HepG2 (cell line): ENCODE measurements around the gene P2RX5. TPM values are rescaled to one million over a fixed set of nuclear protein-coding genes. Genes with fewer than 3 reads are reported as not detected.
A peak's percentile ranks its signal among the peaks of the same experiment; 100 is the strongest.

Source experiments
- ELF3 ChIP-seq: IDR thresholded peaks from 2 replicates; pipeline ENCODE4 v1.6.1; 2016; ENCODE audit warnings: missing genetic modification reagents, missing compliant biosample characterization
- EZH2 ChIP-seq: conservative IDR thresholded peaks from 2 replicates; pipeline ENCODE4 v1.6.1; 2012; ENCODE audit warnings: mild to moderate bottlenecking, low read depth, low read length, moderate library complexity
- FOXJ3 ChIP-seq: sonication (generic); formaldehyde crosslinking; IDR thresholded peaks from 2 replicates; pipeline ENCODE4 v1.4.0; 2020; ENCODE audit warnings: missing genetic modification reagents, mild to moderate bottlenecking, borderline replicate concordance
- FOXM1 ChIP-seq: sonication (generic); formaldehyde crosslinking; IDR thresholded peaks from 2 replicates; pipeline ENCODE4 v1.5.0; 2020; ENCODE audit warnings: missing genetic modification reagents
- GATAD2A ChIP-seq: IDR thresholded peaks from 2 replicates; pipeline ENCODE4 v1.6.1; 2016
- HES4 ChIP-seq: sonication (generic); formaldehyde crosslinking; IDR thresholded peaks from 2 replicates; pipeline ENCODE4 v1.9.0; 2021; ENCODE audit warnings: mild to moderate bottlenecking, missing genetic modification reagents, borderline replicate concordance
- KMT2B ChIP-seq: IDR thresholded peaks from 2 replicates; pipeline ENCODE4 v1.6.1; 2016; ENCODE audit warnings: missing genetic modification reagents, missing compliant biosample characterization
- LCORL ChIP-seq, 2 experiments: fragments of 450-650 bp in 1 of 2; sonication (generic) in 1 of 2; formaldehyde crosslinking in 1 of 2; IDR thresholded peaks; 2 replicates each; pipeline versions ENCODE4 v1.5.0 to v1.6.1; 2017 to 2020; ENCODE audit warnings: antibody characterized with exemption in 1 of 2, missing genetic modification reagents in 1 of 2
- MEF2D ChIP-seq: sonication (generic); formaldehyde crosslinking; IDR thresholded peaks from 2 replicates; pipeline ENCODE4 v1.5.1; 2020; ENCODE audit warnings: mild to moderate bottlenecking, missing genetic modification reagents
- MTF1 ChIP-seq: sonication (generic); formaldehyde crosslinking; IDR thresholded peaks from 2 replicates; pipeline ENCODE4 v1.5.0; 2020; ENCODE audit warnings: missing genetic modification reagents
- NR3C1 ChIP-seq: sonication (generic); formaldehyde crosslinking; IDR thresholded peaks from 2 replicates; pipeline ENCODE4 v1.4.0; 2020; ENCODE audit warnings: missing genetic modification reagents
- PHB2 ChIP-seq: fragments of 450-650 bp; IDR thresholded peaks from 2 replicates; pipeline ENCODE4 v1.6.1; 2018; ENCODE audit not compliant: partially characterized antibody
- RARG ChIP-seq: sonication (generic); formaldehyde crosslinking; IDR thresholded peaks from 2 replicates; pipeline ENCODE4 v1.4.0; 2020; ENCODE audit warnings: low read depth, mild to moderate bottlenecking, missing genetic modification reagents
- RFX1 ChIP-seq: fragments of 450-650 bp; IDR thresholded peaks from 2 replicates; pipeline ENCODE4 v1.6.1; 2017
- SAP130 ChIP-seq: IDR thresholded peaks from 2 replicates; pipeline ENCODE4 v1.6.1; 2016; ENCODE audit warnings: low read depth
- ZNF180 ChIP-seq: sonication (generic); formaldehyde crosslinking; IDR thresholded peaks from 2 replicates; pipeline ENCODE4 v1.4.0; 2020; ENCODE audit warnings: low read depth, missing genetic modification reagents, borderline replicate concordance
- ZNF382 ChIP-seq: sonication (generic); formaldehyde crosslinking; IDR thresholded peaks from 2 replicates; pipeline ENCODE4 v1.5.0; 2020; ENCODE audit warnings: missing genetic modification reagents, mild to moderate bottlenecking, borderline replicate concordance
- ZNF605 ChIP-seq: sonication (generic); formaldehyde crosslinking; IDR thresholded peaks from 2 replicates; pipeline ENCODE4 v1.8.0; 2022; ENCODE audit warnings: mild to moderate bottlenecking, missing genetic modification reagents
- ZNF678 ChIP-seq: sonication (generic); formaldehyde crosslinking; IDR thresholded peaks from 2 replicates; pipeline ENCODE4 v1.4.0; 2020; ENCODE audit warnings: mild to moderate bottlenecking, missing genetic modification reagents
- ZNF780A ChIP-seq: sonication (generic); formaldehyde crosslinking; IDR thresholded peaks from 2 replicates; pipeline ENCODE4 v1.8.0; 2022; ENCODE audit warnings: mild to moderate bottlenecking, missing genetic modification reagents, moderate library complexity
- polyA plus RNA-seq, 8 experiments: library from polyadenylated mRNA; depleted of rRNA in 3 of 8; stranded (reverse) in 7 of 8; unstranded in 1 of 8; fragments of >200 nt; fragmentation: Illumina TruSeq in 4 of 8; extraction: Trizol in 4 of 8; gene quantifications; 2 replicates each; pipeline versions ENCODE4 v1.2.1 to v1.2.3, GENCODE V29; 2011 to 2016; ENCODE audit warnings: low read depth in 4 of 8, missing spikeins in 1 of 8, mixed read lengths in 1 of 8; ENCODE audit not compliant: insufficient read depth in 1 of 8
- total RNA-seq, 5 experiments: library from RNA; depleted of rRNA; stranded (reverse); fragments of >200 nt; fragmentation: Illumina TruSeq; extraction: Trizol; gene quantifications; 2 replicates each; pipeline ENCODE4 v1.2.3, GENCODE V29; 2016; ENCODE audit warnings: low read depth in 1 of 5
- TF ChIP-seq, protein P1 (sequence below): sonication (generic); formaldehyde crosslinking; IDR thresholded peaks from 2 replicates; pipeline ENCODE4 v1.5.0; 2020; ENCODE audit warnings: mild to moderate bottlenecking, missing genetic modification reagents, borderline replicate concordance
- TF ChIP-seq, protein P2 (sequence below): sonication (generic); formaldehyde crosslinking; IDR thresholded peaks from 2 replicates; pipeline ENCODE4 v1.4.0; 2020; ENCODE audit warnings: missing genetic modification reagents
- TF ChIP-seq, protein P3 (sequence below): sonication (generic); formaldehyde crosslinking; IDR thresholded peaks from 2 replicates; pipeline ENCODE4 v1.4.0; 2020; ENCODE audit warnings: mild to moderate bottlenecking, missing genetic modification reagents
- TF ChIP-seq, protein P4 (sequence below): sonication (generic); formaldehyde crosslinking; conservative IDR thresholded peaks from 2 replicates; pipeline ENCODE4 v1.4.0; 2020; ENCODE audit warnings: missing genetic modification reagents

P2RX5 gene
- total and polyA plus RNA-seq, 2 of the 13 experiments (the other 11 are each of a cell fraction or from before 2014, with no cell fraction given) = 0.95 to 1.7 TPM

DNA sequence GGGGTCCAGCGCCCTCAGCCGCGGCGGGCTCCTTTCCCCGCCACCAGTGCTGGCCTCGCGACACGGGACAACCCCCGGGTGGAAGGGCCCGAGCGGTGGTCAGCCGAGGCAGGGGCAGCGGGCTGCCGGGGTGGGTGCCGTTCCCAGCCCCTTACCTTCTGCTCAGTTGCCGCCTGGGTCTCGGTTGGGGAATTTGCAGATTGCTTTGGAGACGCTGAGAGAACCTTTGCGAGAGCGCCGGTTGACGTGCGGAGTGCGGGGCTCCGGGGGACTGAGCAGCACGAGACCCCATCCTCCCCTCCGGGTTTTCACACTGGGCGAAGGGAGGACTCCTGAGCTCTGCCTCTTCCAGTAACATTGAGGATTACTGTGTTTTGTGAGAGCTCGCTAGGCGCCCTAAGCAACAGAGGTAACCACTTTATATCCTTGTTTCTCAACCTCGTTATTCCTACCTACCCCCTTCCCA, 59.0 kb downstream of the P2RX5 start (continued):
- TF ChIP-seq, protein P1, sequence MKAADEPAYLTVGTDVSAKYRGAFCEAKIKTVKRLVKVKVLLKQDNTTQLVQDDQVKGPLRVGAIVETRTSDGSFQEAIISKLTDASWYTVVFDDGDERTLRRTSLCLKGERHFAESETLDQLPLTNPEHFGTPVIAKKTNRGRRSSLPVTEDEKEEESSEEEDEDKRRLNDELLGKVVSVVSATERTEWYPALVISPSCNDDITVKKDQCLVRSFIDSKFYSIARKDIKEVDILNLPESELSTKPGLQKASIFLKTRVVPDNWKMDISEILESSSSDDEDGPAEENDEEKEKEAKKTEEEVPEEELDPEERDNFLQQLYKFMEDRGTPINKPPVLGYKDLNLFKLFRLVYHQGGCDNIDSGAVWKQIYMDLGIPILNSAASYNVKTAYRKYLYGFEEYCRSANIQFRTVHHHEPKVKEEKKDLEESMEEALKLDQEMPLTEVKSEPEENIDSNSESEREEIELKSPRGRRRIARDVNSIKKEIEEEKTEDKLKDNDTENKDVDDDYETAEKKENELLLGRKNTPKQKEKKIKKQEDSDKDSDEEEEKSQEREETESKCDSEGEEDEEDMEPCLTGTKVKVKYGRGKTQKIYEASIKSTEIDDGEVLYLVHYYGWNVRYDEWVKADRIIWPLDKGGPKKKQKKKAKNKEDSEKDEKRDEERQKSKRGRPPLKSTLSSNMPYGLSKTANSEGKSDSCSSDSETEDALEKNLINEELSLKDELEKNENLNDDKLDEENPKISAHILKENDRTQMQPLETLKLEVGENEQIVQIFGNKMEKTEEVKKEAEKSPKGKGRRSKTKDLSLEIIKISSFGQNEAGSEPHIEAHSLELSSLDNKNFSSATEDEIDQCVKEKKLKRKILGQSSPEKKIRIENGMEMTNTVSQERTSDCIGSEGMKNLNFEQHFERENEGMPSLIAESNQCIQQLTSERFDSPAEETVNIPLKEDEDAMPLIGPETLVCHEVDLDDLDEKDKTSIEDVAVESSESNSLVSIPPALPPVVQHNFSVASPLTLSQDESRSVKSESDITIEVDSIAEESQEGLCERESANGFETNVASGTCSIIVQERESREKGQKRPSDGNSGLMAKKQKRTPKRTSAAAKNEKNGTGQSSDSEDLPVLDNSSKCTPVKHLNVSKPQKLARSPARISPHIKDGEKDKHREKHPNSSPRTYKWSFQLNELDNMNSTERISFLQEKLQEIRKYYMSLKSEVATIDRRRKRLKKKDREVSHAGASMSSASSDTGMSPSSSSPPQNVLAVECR = peak; percentile 63
- no peak for TF ChIP-seq ELF3 (CRISPR knock-in tag)
- no peak for TF ChIP-seq FOXM1 (CRISPR knock-in tag)
- TF ChIP-seq EZH2 = no peak
- TF ChIP-seq ZNF180 (CRISPR knock-in tag) = no peak
- TF ChIP-seq MTF1 (CRISPR knock-in tag) = 0 out of 2 replicates have a peak, but pooled peaks have one; percentile 29
- TF ChIP-seq SAP130 (CRISPR knock-in tag) = peak; percentile 38
- TF ChIP-seq ZNF678 = no peak
- TF ChIP-seq ZNF780A (CRISPR knock-in tag) = no peak
- no peak for TF ChIP-seq ZNF382 (CRISPR knock-in tag)
- no peak for TF ChIP-seq RFX1
- TF ChIP-seq NR3C1 (CRISPR knock-in tag) = no peak
- TF ChIP-seq PHB2 = no peak
- TF ChIP-seq, protein P2, sequence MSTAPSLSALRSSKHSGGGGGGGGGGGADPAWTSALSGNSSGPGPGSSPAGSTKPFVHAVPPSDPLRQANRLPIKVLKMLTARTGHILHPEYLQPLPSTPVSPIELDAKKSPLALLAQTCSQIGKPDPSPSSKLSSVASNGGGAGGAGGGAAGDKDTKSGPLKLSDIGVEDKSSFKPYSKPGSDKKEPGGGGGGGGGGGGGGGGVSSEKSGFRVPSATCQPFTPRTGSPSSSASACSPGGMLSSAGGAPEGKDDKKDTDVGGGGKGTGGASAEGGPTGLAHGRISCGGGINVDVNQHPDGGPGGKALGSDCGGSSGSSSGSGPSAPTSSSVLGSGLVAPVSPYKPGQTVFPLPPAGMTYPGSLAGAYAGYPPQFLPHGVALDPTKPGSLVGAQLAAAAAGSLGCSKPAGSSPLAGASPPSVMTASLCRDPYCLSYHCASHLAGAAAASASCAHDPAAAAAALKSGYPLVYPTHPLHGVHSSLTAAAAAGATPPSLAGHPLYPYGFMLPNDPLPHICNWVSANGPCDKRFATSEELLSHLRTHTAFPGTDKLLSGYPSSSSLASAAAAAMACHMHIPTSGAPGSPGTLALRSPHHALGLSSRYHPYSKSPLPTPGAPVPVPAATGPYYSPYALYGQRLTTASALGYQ (CRISPR knock-in tag) = 0 out of 2 replicates have a peak, but pooled peaks have one; percentile 48
- no peak for TF ChIP-seq ZNF605 (CRISPR knock-in tag)
- no peak for TF ChIP-seq KMT2B (CRISPR knock-in tag)
- no peak for TF ChIP-seq LCORL (IDR thresholded peaks at IDR 0.05)
- TF ChIP-seq LCORL (CRISPR knock-in tag; IDR thresholded peaks at IDR 0.05) = no peak
- TF ChIP-seq RARG = no peak
- TF ChIP-seq HES4 = no peak
- TF ChIP-seq, protein P3, sequence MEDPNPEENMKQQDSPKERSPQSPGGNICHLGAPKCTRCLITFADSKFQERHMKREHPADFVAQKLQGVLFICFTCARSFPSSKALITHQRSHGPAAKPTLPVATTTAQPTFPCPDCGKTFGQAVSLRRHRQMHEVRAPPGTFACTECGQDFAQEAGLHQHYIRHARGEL (CRISPR knock-in tag) = no peak
- no peak for TF ChIP-seq GATAD2A (CRISPR knock-in tag)
- TF ChIP-seq MEF2D (CRISPR knock-in tag) = no peak
- TF ChIP-seq, protein P4, sequence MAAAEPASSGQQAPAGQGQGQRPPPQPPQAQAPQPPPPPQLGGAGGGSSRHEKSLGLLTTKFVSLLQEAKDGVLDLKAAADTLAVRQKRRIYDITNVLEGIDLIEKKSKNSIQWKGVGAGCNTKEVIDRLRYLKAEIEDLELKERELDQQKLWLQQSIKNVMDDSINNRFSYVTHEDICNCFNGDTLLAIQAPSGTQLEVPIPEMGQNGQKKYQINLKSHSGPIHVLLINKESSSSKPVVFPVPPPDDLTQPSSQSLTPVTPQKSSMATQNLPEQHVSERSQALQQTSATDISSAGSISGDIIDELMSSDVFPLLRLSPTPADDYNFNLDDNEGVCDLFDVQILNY = no peak
- TF ChIP-seq FOXJ3 (CRISPR knock-in tag) = no peak
